Fibroblast of peridontal ligament (primary cell): ENCODE measurements around the gene ASPN.

ENCODE experiments used
- DNase-seq: peaks from one replicate; pipeline ENCODE4 v3.0.0-alpha.2; 2010; ENCODE audit errors: extremely low read depth

Gene ASPN

GRCh38 chr9:92482329-92482728 is at the start of gene ASPN:
ASPN (minus strand) TSS chr9:92482506.
- DNase-seq, result peak; percentile 97

DNA sequence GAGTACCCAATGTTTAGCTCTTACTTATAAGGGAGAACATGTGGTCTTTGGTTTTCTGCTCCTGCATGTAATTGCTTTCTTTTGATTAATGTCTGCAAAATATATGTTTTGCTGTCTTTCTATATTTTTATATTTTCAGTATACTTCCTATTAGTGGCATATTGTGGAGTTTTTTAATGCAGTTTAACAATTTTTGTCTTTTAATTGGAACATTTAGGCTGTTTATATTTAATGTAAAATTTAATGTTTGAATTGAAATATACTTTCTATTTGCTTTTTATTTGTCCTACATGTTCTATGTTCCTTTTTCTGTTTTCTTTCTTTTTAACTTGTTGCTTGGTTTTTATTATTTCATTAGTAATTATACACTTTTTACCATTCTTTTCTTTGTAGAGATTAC is 48.6 kb upstream of the ASPN start:
- no peak for DNase-seq

DNA sequence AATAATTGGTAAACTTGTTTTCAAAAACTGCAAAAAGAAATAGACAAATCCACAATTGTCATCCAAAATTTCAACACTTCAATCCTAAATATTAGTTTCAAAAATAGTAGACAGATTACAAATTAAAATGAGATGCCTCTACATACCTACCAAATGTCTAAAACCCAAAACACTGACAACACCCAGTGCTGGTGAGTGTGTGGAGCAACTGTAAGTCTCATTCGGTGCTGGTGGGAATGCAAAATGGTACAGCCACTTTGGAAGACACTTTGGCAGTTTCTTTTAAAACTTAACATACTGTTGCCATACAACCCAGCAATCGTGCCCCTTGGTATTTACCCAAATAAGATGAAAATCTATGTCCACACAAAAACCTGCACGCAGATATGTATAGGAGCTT is 46.8 kb upstream of the ASPN start:
- DNase-seq, result no peak

- no peak for DNase-seq
Measured at GRCh38 chr9:92528522-92528849, 46.2 kb upstream of the ASPN start.

DNA sequence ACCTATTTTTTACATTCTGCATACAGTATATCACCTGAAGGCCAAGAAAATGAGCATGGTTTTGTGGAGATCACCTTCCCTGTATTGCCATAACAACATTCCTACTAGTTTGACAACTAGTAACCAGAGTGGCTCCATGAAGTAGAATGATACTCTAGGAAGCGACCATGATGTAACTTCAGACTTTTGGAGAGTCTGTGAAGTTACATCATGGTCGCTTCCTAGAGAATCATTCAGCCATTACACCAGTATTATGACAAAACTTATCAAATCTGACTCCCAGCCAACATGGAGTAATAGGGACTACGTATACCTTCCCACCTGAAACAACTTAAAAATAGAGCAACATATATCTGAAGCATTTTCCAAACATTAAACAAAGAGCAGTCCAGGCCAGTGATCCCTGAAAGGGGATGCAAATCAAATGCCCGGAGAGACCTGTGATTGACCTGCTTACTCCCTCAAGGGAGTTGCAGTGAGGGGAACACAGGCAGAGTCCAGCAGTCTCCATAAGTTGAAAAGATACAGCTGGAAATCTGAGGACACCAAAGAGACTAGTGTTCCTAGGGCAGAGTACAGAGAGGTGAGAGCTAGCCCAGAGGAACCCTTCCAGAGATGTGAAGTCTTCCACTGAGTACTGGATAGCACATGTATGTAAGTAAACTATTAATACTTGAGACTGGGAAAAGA is 45.7 kb upstream of the ASPN start:
- DNase-seq, result no peak

- no peak for DNase-seq
Measured at GRCh38 chr9:92527291-92527828, 45.1 kb upstream of the ASPN start.

DNA sequence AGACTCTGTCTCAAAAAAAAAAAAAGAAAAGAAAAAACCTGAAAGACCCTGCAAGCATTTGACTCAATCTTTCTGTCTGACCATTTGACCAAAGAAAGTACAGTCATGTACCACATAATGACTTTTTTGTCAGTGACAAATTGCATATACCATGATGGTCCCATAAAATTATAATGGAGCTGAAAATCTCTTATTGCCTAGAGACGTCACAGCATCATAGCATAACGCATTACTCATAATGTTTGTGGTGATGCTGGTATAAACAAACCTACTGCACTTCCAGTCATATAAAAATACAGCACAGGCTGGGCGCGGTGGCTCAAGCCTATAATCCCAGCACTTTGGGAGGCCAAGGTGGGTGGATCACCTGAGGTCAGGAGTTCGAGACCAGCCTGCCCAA is 43.0 kb upstream of the ASPN start:
- DNase-seq, result peak; percentile 48

GRCh38 chr9:92524881-92525280 is 42.6 kb upstream of the ASPN start:
- DNase-seq, result no peak

GRCh38 chr9:92522983-92523970 is 41.0 kb upstream of the ASPN start:
- no peak for DNase-seq

GRCh38 chr9:92520837-92521236 is 38.5 kb upstream of the ASPN start:
- DNase-seq, result no peak

DNA sequence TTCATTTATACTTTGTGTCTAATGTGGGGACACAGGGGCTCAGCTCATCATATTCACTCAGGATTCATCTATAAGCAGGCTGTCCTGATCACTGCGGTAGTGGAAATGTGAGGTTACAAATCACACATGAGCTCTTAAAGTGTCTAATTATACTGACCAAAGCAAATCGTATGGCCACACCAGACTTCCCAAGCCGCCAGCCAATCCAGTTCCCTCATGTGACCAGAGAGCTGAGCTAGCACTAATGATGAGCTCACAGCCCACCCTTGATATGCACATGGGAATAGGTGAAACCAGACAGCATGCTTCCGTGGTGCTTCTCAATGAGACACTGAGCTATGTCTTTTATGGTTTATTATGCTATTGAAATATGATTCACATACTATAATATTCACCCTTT is 35.9 kb upstream of the ASPN start:
- DNase-seq, result no peak

- DNase-seq, result no peak
Measured at GRCh38 chr9:92517046-92517445, 34.7 kb upstream of the ASPN start.

GRCh38 chr9:92516521-92516920 is 34.2 kb upstream of the ASPN start:
- no peak for DNase-seq

GRCh38 chr9:92514635-92515034 is 32.3 kb upstream of the ASPN start:
- DNase-seq, result no peak

- no peak for DNase-seq
Measured at GRCh38 chr9:92513349-92513748, 31.0 kb upstream of the ASPN start.

GRCh38 chr9:92512622-92513021 is 30.3 kb upstream of the ASPN start:
- peak; percentile 40 for DNase-seq

DNA sequence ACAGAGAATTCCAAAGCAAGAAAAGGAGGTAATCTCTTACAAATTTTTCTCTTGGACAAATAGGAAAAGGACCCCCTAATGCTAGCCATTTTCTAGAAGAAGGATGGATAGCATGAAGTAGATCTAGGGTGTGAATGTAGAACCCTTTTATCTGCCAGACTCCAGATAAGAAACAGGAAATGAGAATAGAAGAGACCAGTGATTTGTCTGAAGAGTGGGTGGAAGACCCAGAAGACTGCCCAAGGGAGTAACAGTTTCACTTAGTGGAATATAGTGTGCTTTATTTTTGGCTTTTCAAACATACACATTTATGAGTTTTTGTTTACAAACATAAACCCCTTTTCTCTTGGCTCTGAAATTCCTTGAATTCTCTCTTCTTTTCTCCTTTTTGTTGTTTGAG is 28.4 kb upstream of the ASPN start:
- DNase-seq, result no peak

GRCh38 chr9:92509050-92509449 is 26.7 kb upstream of the ASPN start:
- no peak for DNase-seq

DNA sequence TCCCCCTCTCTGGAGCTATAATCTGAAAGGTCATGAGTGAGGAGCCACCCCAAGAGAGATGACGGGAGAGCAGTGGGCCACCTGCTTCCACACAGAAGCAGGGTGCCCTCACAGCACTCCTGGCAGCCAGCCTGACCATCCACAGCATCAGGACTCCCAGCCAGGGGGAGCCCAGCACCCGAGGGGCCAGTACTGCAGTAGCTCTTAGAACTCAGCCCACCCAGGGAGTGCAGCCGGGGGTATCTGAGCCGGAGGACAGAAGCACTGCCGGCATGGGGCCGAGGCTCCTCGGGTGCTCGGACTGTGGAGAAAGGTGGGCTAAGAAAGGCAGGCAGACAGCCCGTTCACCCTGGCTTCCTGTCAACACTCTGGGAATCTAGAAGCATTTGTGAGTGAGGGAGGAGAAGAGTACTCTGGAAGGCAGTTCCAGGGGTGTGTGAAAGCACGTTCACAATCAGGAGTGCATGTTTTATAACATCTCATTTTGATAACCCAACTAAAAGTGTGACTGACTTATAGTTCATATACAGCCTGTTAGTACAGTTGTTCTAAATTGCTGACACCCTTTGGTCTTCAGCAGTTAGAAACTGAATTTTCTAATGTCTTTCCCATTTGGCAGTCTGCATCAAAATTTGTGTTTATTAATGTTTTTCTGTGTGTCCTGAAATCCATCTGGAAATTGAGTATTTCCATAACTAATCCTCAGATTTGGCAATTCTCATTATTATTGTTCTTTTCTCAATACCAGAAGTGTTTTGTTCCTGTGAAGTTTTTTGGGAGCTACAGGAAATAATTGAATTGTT is 25.9 kb upstream of the ASPN start:
- DNase-seq, result no peak

DNA sequence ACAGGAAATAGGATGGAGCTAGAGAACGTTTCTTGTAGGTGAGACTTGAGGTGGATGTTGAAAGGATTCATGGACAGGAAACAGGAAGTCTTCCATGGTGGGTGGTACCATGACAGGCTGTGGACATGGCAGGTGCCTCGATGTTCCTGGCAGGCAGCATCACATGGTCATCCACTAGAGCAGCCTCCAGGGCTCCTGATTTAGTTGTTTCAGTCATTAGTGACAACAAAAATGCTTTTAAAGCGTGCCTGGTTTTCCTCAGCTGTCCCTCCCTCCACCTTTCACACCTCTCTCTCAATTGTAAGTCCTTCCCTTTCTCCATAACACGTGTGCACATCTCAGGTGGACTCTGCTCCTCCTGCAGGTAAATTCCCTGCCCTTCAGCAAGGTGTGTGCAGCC is 25.2 kb upstream of the ASPN start:
- no peak for DNase-seq

- DNase-seq, result no peak
Measured at GRCh38 chr9:92507005-92507404, 24.7 kb upstream of the ASPN start.
